GM20000 (cell line): ENCODE measurements around the gene KCNK5.

ENCODE experiments used
- DNase-seq: peaks from one replicate; pipeline ENCODE4 v3.0.0; 2012; ENCODE audit warnings: low spot score
- CTCF ChIP-seq: IDR thresholded peaks from 2 replicates; pipeline ENCODE4 v1.5.1; 2012; ENCODE audit warnings: mild to moderate bottlenecking, control low read depth; ENCODE audit errors: extremely low read depth, missing control alignments

Gene KCNK5

GRCh38 chr6:39166189-39166911 lies 62.9 kb downstream of the KCNK5 start:
- DNase-seq, result peak; percentile 83
- peak; percentile 98 for TF ChIP-seq CTCF

GRCh38 chr6:39157511-39157910 lies 71.8 kb downstream of the KCNK5 start:
- no peak for DNase-seq
- TF ChIP-seq CTCF, result no peak

GRCh38 chr6:39156801-39157200 lies 72.5 kb downstream of the KCNK5 start:
- no peak for DNase-seq
- no peak for TF ChIP-seq CTCF

- no peak for TF ChIP-seq CTCF
These were observed 74.6 kb downstream of the KCNK5 start for GRCh38 chr6:39154705-39155104.

GRCh38 chr6:39153766-39154397 lies 75.4 kb downstream of the KCNK5 start:
- no peak for DNase-seq
- TF ChIP-seq CTCF, result no peak

More at GRCh38 chr6:39154705-39155104, 74.6 kb downstream of the KCNK5 start:
- no peak for DNase-seq

GRCh38 chr6:39152262-39152661 lies 77.0 kb downstream of the KCNK5 start:
- no peak for DNase-seq
- no peak for TF ChIP-seq CTCF

- TF ChIP-seq CTCF, result no peak
- no peak for DNase-seq
These were observed 78.1 kb downstream of the KCNK5 start for GRCh38 chr6:39151211-39151610.
